Measurements from ENCODE around the gene PIGC. TPM values are rescaled to one million over a fixed set of nuclear protein-coding genes. Genes with fewer than 3 reads are reported as not detected.

Gene PIGC
- total RNA-seq, 1 experiment from 2014 or later, result 16.2 TPM

GRCh38 chr1:172460177-172460576 lies 16.3 kb upstream of the PIGC start:
- no peaks in the 10 kb centered on the region for H3K27me3 Mint-ChIP-seq (ENCODE audit: low read depth)
- H3K4me3 Mint-ChIP-seq, result no peak overlapping the region
- no peaks in the 10 kb centered on the region for H3K36me3 Mint-ChIP-seq
- no peak for DNase-seq (ENCODE audit: low spot score)
- H3K4me1 Mint-ChIP-seq, result peaks cover 8% of the 10 kb centered on the region
- ChIA-PET POLR2A (no interaction called here), CTCF (interaction anchor here (2.1 kb wide), 1 partner anchor 10 kb away, joined by 5 read pairs; no protein-coding TSS in a partner anchor)
- no peak for ATAC-seq
- no peak overlapping the region for H3K27ac Mint-ChIP-seq
- TF ChIP-seq ZNF396 (CRISPR knock-in tag; IDR thresholded peaks at IDR 0.05; ENCODE audit: borderline replicate concordance) (no peak), GABPB1 (CRISPR knock-in tag; IDR thresholded peaks at IDR 0.05) (0 out of 2 replicates have a peak, but pooled peaks have one; percentile 14), ZMAT4 (CRISPR knock-in tag; IDR thresholded peaks at IDR 0.05) (no peak)
- no peaks in the 10 kb centered on the region for H3K9me3 Mint-ChIP-seq

- no peak for TF ChIP-seq ZNF232 (CRISPR knock-in tag; IDR thresholded peaks at IDR 0.05)
- no peak for TF ChIP-seq ZNF121 (CRISPR knock-in tag; IDR thresholded peaks at IDR 0.05)
- TF ChIP-seq RORB (CRISPR knock-in tag; IDR thresholded peaks at IDR 0.05), result no peak
- no peak for TF ChIP-seq ESRRA (CRISPR knock-in tag; IDR thresholded peaks at IDR 0.05; ENCODE audit: borderline replicate concordance)
- TF ChIP-seq USF1 (CRISPR knock-in tag; IDR thresholded peaks at IDR 0.05), result no peak
- no peak for TF ChIP-seq GABPB1 (CRISPR knock-in tag; IDR thresholded peaks at IDR 0.05)
- no peak for TF ChIP-seq FOXP1 (CRISPR knock-in tag; IDR thresholded peaks at IDR 0.05; ENCODE audit: borderline replicate concordance)
- no peak for TF ChIP-seq ARID4B (CRISPR knock-in tag; IDR thresholded peaks at IDR 0.05; ENCODE audit: borderline replicate concordance)
- TF ChIP-seq EMX1 (CRISPR knock-in tag; IDR thresholded peaks at IDR 0.05), result no peak
- no peak for TF ChIP-seq NFYB (CRISPR knock-in tag; conservative IDR thresholded peaks at IDR 0.05; ENCODE audit: low read depth)
- TF ChIP-seq ZNF263 (CRISPR knock-in tag; IDR thresholded peaks at IDR 0.05; ENCODE audit: low read depth), result no peak
- no peak for TF ChIP-seq ZNF317 (CRISPR knock-in tag; IDR thresholded peaks at IDR 0.05; ENCODE audit: borderline replicate concordance, low read depth)
- TF ChIP-seq HMGA2 (CRISPR knock-in tag; IDR thresholded peaks at IDR 0.05), result no peak
- TF ChIP-seq NFATC4 (CRISPR knock-in tag; IDR thresholded peaks at IDR 0.05), result no peak
- H3K36me3 Mint-ChIP-seq, result no peaks in the 10 kb centered on the region
- H3K4me1 Mint-ChIP-seq, result peaks cover 8% of the 10 kb centered on the region
- no peak overlapping the region for H3K27ac Mint-ChIP-seq
- ATAC-seq (no peak), DNase-seq (ENCODE audit: low spot score) (no peak)
- no peak overlapping the region for H3K4me3 Mint-ChIP-seq
- ChIA-PET CTCF (no interaction called here), POLR2A (no interaction called here)
- no peaks in the 10 kb centered on the region; the same call in 1 of the 2 replicates for H3K27me3 Mint-ChIP-seq (ENCODE audit: low read depth)
- H3K9me3 Mint-ChIP-seq, result no peaks in the 10 kb centered on the region
These were observed 13.7 kb upstream of the PIGC start for GRCh38 chr1:172457479-172458130.

GRCh38 chr1:172456344-172456769 lies 12.5 kb upstream of the PIGC start:
- ChIA-PET POLR2A (no interaction called here), CTCF (no interaction called here)
- H3K27me3 Mint-ChIP-seq (ENCODE audit: low read depth), result no peaks in the 10 kb centered on the region; the same call in 1 of the 2 replicates
- DNase-seq (ENCODE audit: low spot score) (no peak), ATAC-seq (no peak)
- peaks cover 8% of the 10 kb centered on the region for H3K4me1 Mint-ChIP-seq
- H3K27ac Mint-ChIP-seq, result no peak overlapping the region
- H3K4me3 Mint-ChIP-seq, result no peak overlapping the region
- no peaks in the 10 kb centered on the region for H3K36me3 Mint-ChIP-seq
- TF ChIP-seq NR1H2 (CRISPR knock-in tag; IDR thresholded peaks at IDR 0.05) (no peak), IRF1 (CRISPR knock-in tag; IDR thresholded peaks at IDR 0.05) (no peak)
- H3K9me3 Mint-ChIP-seq, result no peaks in the 10 kb centered on the region
